Measurements from ENCODE around the gene CAPSL. TPM values are rescaled to one million over a fixed set of nuclear protein-coding genes. Genes with fewer than 3 reads are reported as not detected.
"Not testable (repeated sequence)": the region's sequence is repeated elsewhere in the genome, so short reads cannot be mapped to it uniquely, and the experiment has no call there.

The CAPSL gene
- under 1 TPM; 0.68 to 0.74 TPM for total RNA-seq

DNA sequence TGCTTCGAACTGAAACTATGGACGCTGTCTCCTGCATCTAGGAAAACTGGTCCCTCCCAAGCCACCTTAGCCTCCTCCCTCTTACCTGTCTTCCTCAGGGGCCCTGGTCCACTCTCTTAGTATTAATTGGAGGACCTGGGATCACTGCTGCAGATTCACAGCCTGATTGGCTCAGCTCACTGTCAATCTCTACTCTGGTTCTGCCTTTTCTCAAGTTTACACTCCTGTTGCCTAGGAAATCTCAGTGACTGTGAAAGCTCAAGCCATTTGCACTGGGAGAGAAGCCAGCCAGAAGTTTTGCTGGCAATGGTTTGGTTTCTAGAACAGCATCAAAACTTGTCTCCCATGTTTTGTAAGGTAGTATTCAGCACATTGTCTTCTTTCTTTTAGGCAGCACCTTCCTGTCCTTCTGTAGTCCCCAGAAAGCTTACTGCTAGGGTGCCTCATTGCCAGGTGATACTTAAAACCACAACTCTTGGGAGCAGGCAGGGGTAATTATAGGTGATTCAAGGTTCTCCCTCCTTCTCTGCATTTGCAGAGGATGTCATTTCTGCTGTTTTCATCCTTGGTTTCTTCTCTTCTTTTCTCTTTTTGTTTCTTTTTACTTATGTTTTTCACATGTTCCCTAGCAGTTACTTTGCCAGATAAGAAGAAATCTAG is at the start of gene CAPSL:
Gene CAPSL, minus strand, starts transcription at position 55 of the 660 bp plus-strand sequence. CDS start 17,502 bp downstream, outside the sequence.
- Mint-ChIP-seq H3K4me3 (no peak within 1 kb of the TSS), H3K27me3 (peaks cover 15% of the 10 kb centered on the region)
- DNase-seq = no peak

DNA sequence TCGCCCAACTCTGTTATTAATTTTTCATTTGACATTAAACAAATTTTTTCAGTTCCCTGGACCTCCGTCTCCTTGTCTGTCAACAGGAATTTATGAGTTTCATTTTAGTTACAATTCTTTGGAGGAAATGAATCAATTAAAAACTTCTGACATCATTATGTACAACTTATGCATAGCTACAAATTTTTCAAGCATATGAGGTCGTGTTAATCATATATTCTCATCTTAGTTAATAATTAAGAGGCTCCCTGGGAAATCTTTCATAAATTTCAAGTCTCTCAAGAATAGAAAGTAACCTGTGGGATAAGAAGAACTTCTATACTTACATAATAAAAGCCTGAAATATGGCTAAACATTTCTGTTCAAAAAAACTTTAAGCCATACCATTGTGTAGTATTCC is 49.4 kb upstream of the CAPSL start:
- Mint-ChIP-seq H3K27me3 (peaks cover 29% of the 10 kb centered on the region), H3K4me1 (no peaks in the 10 kb centered on the region), H3K4me3 (no peak overlapping the region), H3K36me3 (no peaks in the 10 kb centered on the region), H3K9me3 (peaks cover 2% of the 10 kb centered on the region), H3K27ac (no peak overlapping the region)
- no peak for DNase-seq

More for the DNA sequence above, at the start of gene CAPSL:
- H3K36me3 Mint-ChIP-seq = no peaks in the 10 kb centered on the region
- H3K9me3 Mint-ChIP-seq = no peaks in the 10 kb centered on the region
- no peak within 1 kb of the TSS for H3K27ac Mint-ChIP-seq
- peaks cover 2% of the 10 kb centered on the region for H3K4me1 Mint-ChIP-seq

DNA sequence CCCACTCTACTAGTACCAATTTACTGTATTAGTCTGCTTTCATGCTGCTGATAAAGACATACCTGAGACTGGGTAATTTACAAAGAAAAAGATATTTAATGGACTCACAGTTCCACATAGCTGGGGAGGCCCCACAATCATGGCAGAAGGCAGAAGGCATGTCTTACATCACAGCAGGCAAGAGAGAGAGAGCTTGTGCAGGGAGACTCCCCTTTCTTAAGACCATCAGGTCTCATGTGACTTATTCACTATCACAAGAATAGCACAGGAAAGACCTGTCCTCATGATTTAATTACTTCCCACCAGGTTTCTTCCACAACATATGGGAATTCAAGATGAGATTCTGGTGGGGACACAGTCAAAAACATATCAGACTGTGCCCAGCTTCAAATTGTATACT is 41.3 kb upstream of the CAPSL start:
- H3K9me3 Mint-ChIP-seq = peaks cover 28% of the 10 kb centered on the region
- no peak overlapping the region for H3K27ac Mint-ChIP-seq
- H3K36me3 Mint-ChIP-seq = peaks cover 3% of the 10 kb centered on the region
- no peaks in the 10 kb centered on the region for H3K27me3 Mint-ChIP-seq
- H3K4me1 Mint-ChIP-seq = no peaks in the 10 kb centered on the region
- no peak overlapping the region for H3K4me3 Mint-ChIP-seq
- no peak for DNase-seq

GRCh38 chr5:35976859-35977258 is 38.4 kb upstream of the CAPSL start:
- not testable (repeated sequence) for H3K4me1 Mint-ChIP-seq, H3K27me3 Mint-ChIP-seq, H3K27ac Mint-ChIP-seq, H3K4me3 Mint-ChIP-seq, DNase-seq, H3K36me3 Mint-ChIP-seq
- H3K9me3 Mint-ChIP-seq = peaks cover 21% of the 10 kb centered on the region

DNA sequence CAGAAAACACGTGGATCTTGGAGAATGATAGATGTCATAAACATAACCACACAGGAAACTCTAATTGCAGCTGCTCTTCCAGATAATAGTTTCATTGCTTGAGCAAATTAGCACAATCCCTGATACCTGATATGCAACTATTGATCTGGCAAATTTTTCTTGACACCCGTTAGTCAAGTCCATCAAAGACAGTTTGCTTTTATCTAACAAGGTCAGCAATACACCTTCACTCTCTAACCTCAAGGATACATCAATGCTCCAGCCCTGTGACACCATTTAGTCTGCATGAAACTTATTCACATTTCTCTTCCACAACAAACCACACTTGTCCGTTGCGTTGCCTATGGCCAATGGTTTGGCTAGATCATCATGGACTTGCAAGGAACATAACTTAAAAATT is 36.1 kb upstream of the CAPSL start:
- no peak for DNase-seq
- Mint-ChIP-seq H3K4me1 (no peaks in the 10 kb centered on the region), H3K27ac (no peak overlapping the region), H3K27me3 (peaks cover 11% of the 10 kb centered on the region), H3K4me3 (no peak overlapping the region), H3K9me3 (peaks cover 16% of the 10 kb centered on the region), H3K36me3 (no peaks in the 10 kb centered on the region)

GRCh38 chr5:35971878-35972210 is 33.4 kb upstream of the CAPSL start:
- Mint-ChIP-seq H3K27me3 (peaks cover 15% of the 10 kb centered on the region), H3K4me1 (no peaks in the 10 kb centered on the region), H3K27ac (no peak overlapping the region), H3K9me3 (peaks cover 8% of the 10 kb centered on the region), H3K36me3 (no peaks in the 10 kb centered on the region), H3K4me3 (no peak overlapping the region)
- DNase-seq = no peak

GRCh38 chr5:35971186-35971877 is 32.9 kb upstream of the CAPSL start:
- Mint-ChIP-seq H3K4me1 (no peaks in the 10 kb centered on the region), H3K27me3 (peaks cover 15% of the 10 kb centered on the region), H3K27ac (no peak overlapping the region), H3K4me3 (no peak overlapping the region), H3K9me3 (peaks cover 6% of the 10 kb centered on the region), H3K36me3 (no peaks in the 10 kb centered on the region)
- no peak for DNase-seq

DNA sequence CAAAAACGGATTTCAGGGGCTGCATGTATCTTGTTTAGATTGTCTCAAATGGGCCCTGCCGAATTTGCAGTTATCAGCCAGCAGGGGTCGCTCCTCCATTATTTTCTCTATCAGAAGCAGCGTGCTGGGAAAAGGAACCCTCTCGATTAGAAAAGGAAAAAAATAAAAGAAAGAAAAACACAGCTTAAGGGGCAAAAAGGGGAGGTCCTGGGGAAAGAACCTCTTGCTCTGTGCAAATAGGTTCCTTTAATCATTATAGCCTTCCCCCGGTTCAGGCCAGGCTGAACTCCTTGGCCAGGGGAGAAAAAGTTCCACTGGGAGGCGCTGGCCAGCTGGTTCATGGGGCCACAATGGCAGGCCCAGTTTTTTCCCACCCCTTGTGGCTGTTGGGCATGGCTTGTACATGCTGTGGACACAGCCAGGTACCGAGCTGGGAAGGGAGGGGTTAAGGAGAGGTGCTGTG is 25.0 kb upstream of the CAPSL start:
- Mint-ChIP-seq H3K27me3 (peaks cover 22% of the 10 kb centered on the region), H3K4me1 (no peaks in the 10 kb centered on the region), H3K9me3 (no peaks in the 10 kb centered on the region), H3K36me3 (no peaks in the 10 kb centered on the region), H3K27ac (no peak overlapping the region), H3K4me3 (no peak overlapping the region)
- no peak for DNase-seq

GRCh38 chr5:35960328-35960727 is 21.9 kb upstream of the CAPSL start:
- Mint-ChIP-seq H3K27me3 (peaks cover 21% of the 10 kb centered on the region), H3K9me3 (no peaks in the 10 kb centered on the region), H3K36me3 (no peaks in the 10 kb centered on the region), H3K4me1 (no peaks in the 10 kb centered on the region), H3K4me3 (no peak overlapping the region), H3K27ac (no peak overlapping the region)
- no peak for DNase-seq

- Mint-ChIP-seq H3K9me3 (no peaks in the 10 kb centered on the region), H3K4me3 (no peak overlapping the region), H3K27me3 (peaks cover 44% of the 10 kb centered on the region), H3K36me3 (no peaks in the 10 kb centered on the region), H3K27ac (no peak overlapping the region), H3K4me1 (no peaks in the 10 kb centered on the region)
- DNase-seq = no peak
Observed at GRCh38 chr5:35956429-35956828, 18.0 kb upstream of the CAPSL start.

GRCh38 chr5:35954175-35954574 is 15.8 kb upstream of the CAPSL start:
- Mint-ChIP-seq H3K9me3 (no peaks in the 10 kb centered on the region), H3K4me3 (no peak overlapping the region), H3K36me3 (no peaks in the 10 kb centered on the region), H3K4me1 (no peaks in the 10 kb centered on the region), H3K27me3 (peaks cover 34% of the 10 kb centered on the region), H3K27ac (no peak overlapping the region)
- DNase-seq = peak; percentile 27

DNA sequence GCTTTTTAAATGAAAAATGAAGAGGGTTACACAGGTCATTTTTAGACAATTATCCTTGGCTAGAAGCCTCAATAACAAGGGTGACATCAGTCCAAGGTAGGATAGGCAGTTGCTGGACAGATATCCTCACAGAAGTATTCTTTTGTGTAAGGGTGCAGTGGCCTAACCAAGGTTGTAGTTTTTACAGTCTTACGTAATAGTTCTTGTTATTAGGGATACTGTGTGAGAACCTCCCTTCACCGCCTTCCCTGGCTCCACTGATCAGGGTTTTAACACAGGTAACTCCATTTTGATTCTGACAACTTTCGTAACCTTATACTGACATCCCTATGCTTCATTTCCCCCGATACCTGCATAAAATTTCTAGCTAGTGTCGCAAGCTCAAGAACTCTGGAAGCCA is 8.7 kb upstream of the CAPSL start:
- Mint-ChIP-seq H3K9me3 (no peaks in the 10 kb centered on the region), H3K4me1 (no peaks in the 10 kb centered on the region), H3K27me3 (peaks cover 8% of the 10 kb centered on the region), H3K36me3 (no peaks in the 10 kb centered on the region), H3K27ac (no peak overlapping the region), H3K4me3 (no peak overlapping the region)
- no peak for DNase-seq

GRCh38 chr5:35939639-35940038 is 1.2 kb upstream of the CAPSL start:
- Mint-ChIP-seq H3K4me3 (no peak overlapping the region), H3K4me1 (peaks cover 2% of the 10 kb centered on the region), H3K27ac (no peak overlapping the region), H3K27me3 (peaks cover 20% of the 10 kb centered on the region), H3K36me3 (no peaks in the 10 kb centered on the region), H3K9me3 (no peaks in the 10 kb centered on the region)
- DNase-seq = no peak

- Mint-ChIP-seq H3K4me3 (peak overlapping the region; percentile 66), H3K9me3 (peaks cover 2% of the 10 kb centered on the region), H3K36me3 (no peaks in the 10 kb centered on the region), H3K4me1 (peaks cover 34% of the 10 kb centered on the region), H3K27ac (peak overlapping the region; percentile 56), H3K27me3 (peaks cover 9% of the 10 kb centered on the region)
- peak; percentile 57 for DNase-seq
Observed at GRCh38 chr5:35926389-35927051, 11.9 kb downstream of the CAPSL start.

DNA sequence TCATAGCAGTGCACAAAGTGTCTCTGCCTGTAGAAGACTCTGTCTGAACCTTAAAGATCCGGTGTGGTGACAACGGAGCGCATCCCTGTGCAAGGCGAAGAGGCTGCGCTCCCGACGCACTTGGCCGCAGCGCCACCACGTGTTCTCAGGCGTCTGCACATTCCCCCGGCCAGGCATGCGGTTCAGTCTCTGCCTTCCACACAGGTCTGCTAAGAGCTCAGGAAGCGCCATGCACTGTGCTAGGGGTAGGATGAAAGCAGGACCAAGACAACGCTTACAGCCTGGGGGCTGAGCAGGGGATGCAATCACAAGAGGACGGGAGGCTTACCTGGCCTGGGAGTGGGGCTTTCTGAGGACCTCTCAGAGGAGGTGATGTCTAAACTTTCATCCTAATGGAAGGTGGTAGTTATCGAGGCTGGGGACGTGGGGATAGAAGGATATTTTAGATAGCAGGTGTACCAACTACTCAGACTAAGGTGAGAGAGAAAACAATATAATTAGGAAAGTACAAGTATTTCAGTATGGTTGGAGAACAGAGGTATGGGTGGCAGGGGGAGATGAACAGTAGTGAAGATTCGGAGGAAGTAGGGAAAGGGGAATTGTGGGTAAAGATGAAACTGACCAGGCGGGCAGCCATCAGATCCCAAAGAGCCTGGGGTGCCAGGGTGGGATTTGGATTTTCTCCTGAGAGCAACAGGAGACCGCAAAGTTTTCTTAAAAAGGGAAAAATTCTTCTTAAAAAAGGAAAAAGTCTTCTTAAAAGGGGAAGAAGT is 13.3 kb downstream of the CAPSL start:
- H3K4me1 Mint-ChIP-seq = peaks cover 39% of the 10 kb centered on the region
- DNase-seq = peak; percentile 86
- H3K9me3 Mint-ChIP-seq = peaks cover 5% of the 10 kb centered on the region
- peak overlapping the region; percentile 66 for H3K4me3 Mint-ChIP-seq
- H3K27ac Mint-ChIP-seq = peak overlapping the region; percentile 85
- peaks cover 5% of the 10 kb centered on the region for H3K27me3 Mint-ChIP-seq
- H3K36me3 Mint-ChIP-seq = peaks cover 3% of the 10 kb centered on the region
